SK-N-MC (cell line): ENCODE measurements around the gene PLEK.
"Not testable (repeated sequence)": the region's sequence is repeated elsewhere in the genome, so short reads cannot be mapped to it uniquely, and the experiment has no call there.

Experiments used
- DNase-seq: peaks from one replicate; pipeline ENCODE4 v3.0.0-alpha.2; 2011; ENCODE audit warnings: low read depth, low spot score
- H3K27ac ChIP-seq: fragments of 200-600 bp; sonication (generic); 2 replicates; pipeline ENCODE4 v1.5.1; 2016; ENCODE audit warnings: mixed run types
- H3K36me3 ChIP-seq: fragments of 200-600 bp; sonication (generic); 2 replicates; pipeline ENCODE4 v1.6.1; 2017; ENCODE audit warnings: antibody characterized with exemption, low read length, mixed read lengths; ENCODE audit not compliant: insufficient read depth
- H3K4me3 ChIP-seq: fragments of 200-600 bp; sonication (generic); 2 replicates; pipeline ENCODE4 v1.5.1; 2016
- H3K9ac ChIP-seq: fragments of 200-600 bp; sonication (generic); 2 replicates; pipeline ENCODE4 v1.8.0; 2017; ENCODE audit warnings: mixed run types, mixed read lengths; ENCODE audit not compliant: insufficient read length
- H3K9me3 ChIP-seq: fragments of 200-600 bp; sonication (generic); 2 replicates; pipeline ENCODE4 v1.6.1; 2017; ENCODE audit warnings: low read depth, mild to moderate bottlenecking, antibody characterized with exemption, low read length, moderate library complexity, mixed read lengths
- EZH2 ChIP-seq: fragments of 200-600 bp; sonication (generic); IDR thresholded peaks from one replicate; pipeline ENCODE4 v1.6.1; 2017; ENCODE audit warnings: antibody characterized with exemption
- FOXP2 ChIP-seq: optimal IDR thresholded peaks from 2 replicates; pipeline ENCODE3; 2011; ENCODE audit warnings: mild to moderate bottlenecking, moderate library complexity; ENCODE audit not compliant: insufficient read depth; ENCODE audit errors: extremely low read length, control extremely low read depth
- POLR2AphosphoS5 ChIP-seq: IDR thresholded peaks from 2 replicates; pipeline ENCODE4 v1.6.1; 2012; ENCODE audit warnings: mild to moderate bottlenecking, low read depth, low read length, borderline replicate concordance

Gene PLEK

GRCh38 chr2:68344031-68344430 lies 21.1 kb upstream of the PLEK start:
- H3K36me3 ChIP-seq: no peaks in the 10 kb centered on the region
- no peak overlapping the region for H3K27ac ChIP-seq
- H3K9ac ChIP-seq: no peak overlapping the region
- no peak overlapping the region for H3K4me3 ChIP-seq
- no peaks in the 10 kb centered on the region for H3K9me3 ChIP-seq
- TF ChIP-seq EZH2: no peak
- no peak; the same call in 1 of the 2 replicates for TF ChIP-seq POLR2AphosphoS5
- TF ChIP-seq FOXP2: no peak
- DNase-seq: no peak

- TF ChIP-seq FOXP2 (no peak), EZH2 (no peak), POLR2AphosphoS5 (no peak)
- no peak overlapping the region for H3K27ac ChIP-seq
- no peak for DNase-seq
Measured at GRCh38 chr2:68345129-68345875, 19.8 kb upstream of the PLEK start.

GRCh38 chr2:68349091-68349490 lies 16.0 kb upstream of the PLEK start:
- H3K9me3 ChIP-seq, H3K36me3 ChIP-seq, DNase-seq, H3K4me3 ChIP-seq, H3K9ac ChIP-seq, H3K27ac ChIP-seq: not testable (repeated sequence)

More at GRCh38 chr2:68345129-68345875, 19.8 kb upstream of the PLEK start:
- Histone ChIP-seq H3K4me3 (no peak overlapping the region), H3K36me3 (no peaks in the 10 kb centered on the region), H3K9me3 (no peaks in the 10 kb centered on the region), H3K9ac (no peak overlapping the region)

GRCh38 chr2:68351997-68352396 lies 13.1 kb upstream of the PLEK start:
- no peak overlapping the region for H3K4me3 ChIP-seq
- no peak overlapping the region for H3K9ac ChIP-seq
- DNase-seq: no peak
- H3K27ac ChIP-seq: no peak overlapping the region
- H3K36me3 ChIP-seq: no peaks in the 10 kb centered on the region
- H3K9me3 ChIP-seq: no peaks in the 10 kb centered on the region
- no peak for TF ChIP-seq FOXP2
- TF ChIP-seq POLR2AphosphoS5: no peak
- TF ChIP-seq EZH2: no peak

GRCh38 chr2:68352651-68353391 lies 12.3 kb upstream of the PLEK start:
- Histone ChIP-seq H3K9me3 (no peaks in the 10 kb centered on the region), H3K4me3 (no peak overlapping the region), H3K36me3 (no peaks in the 10 kb centered on the region), H3K27ac (no peak overlapping the region), H3K9ac (no peak overlapping the region)
- no peak for TF ChIP-seq POLR2AphosphoS5
- TF ChIP-seq FOXP2: no peak
- no peak for TF ChIP-seq EZH2
- no peak for DNase-seq

- H3K9me3 ChIP-seq: no peaks in the 10 kb centered on the region
- no peak overlapping the region for H3K9ac ChIP-seq
- no peak for DNase-seq
- TF ChIP-seq POLR2AphosphoS5 (no peak), EZH2 (no peak), FOXP2 (no peak)
- no peak overlapping the region for H3K27ac ChIP-seq
- H3K36me3 ChIP-seq: no peaks in the 10 kb centered on the region
- no peak overlapping the region for H3K4me3 ChIP-seq
Measured at GRCh38 chr2:68356599-68357239, 8.4 kb upstream of the PLEK start.

- Histone ChIP-seq H3K4me3 (no peak overlapping the region), H3K9me3 (no peaks in the 10 kb centered on the region), H3K9ac (no peak overlapping the region), H3K27ac (no peak overlapping the region), H3K36me3 (no peaks in the 10 kb centered on the region)
- no peak for TF ChIP-seq FOXP2
- TF ChIP-seq EZH2: no peak
- no peak for TF ChIP-seq POLR2AphosphoS5
- no peak for DNase-seq
Measured at GRCh38 chr2:68357605-68358337, 7.3 kb upstream of the PLEK start.

- no peaks in the 10 kb centered on the region for H3K36me3 ChIP-seq
- no peaks in the 10 kb centered on the region for H3K9me3 ChIP-seq
- no peak for TF ChIP-seq EZH2
- H3K27ac ChIP-seq: no peak overlapping the region
- H3K9ac ChIP-seq: no peak overlapping the region
- no peak overlapping the region for H3K4me3 ChIP-seq
- no peak for DNase-seq
Measured at GRCh38 chr2:68359889-68360288, 5.2 kb upstream of the PLEK start.

- Histone ChIP-seq H3K4me3 (no peak overlapping the region), H3K36me3 (no peaks in the 10 kb centered on the region), H3K27ac (no peak overlapping the region), H3K9ac (no peak overlapping the region), H3K9me3 (no peaks in the 10 kb centered on the region)
- TF ChIP-seq FOXP2 (no peak), POLR2AphosphoS5 (no peak), EZH2 (no peak)
- peak; percentile 12 for DNase-seq
Measured at GRCh38 chr2:68362069-68362468, 3.0 kb upstream of the PLEK start.
